B cell (primary cell): ENCODE measurements around the gene NKX2-2. TPM values are rescaled to one million over a fixed set of nuclear protein-coding genes. Genes with fewer than 3 reads are reported as not detected.

ENCODE experiments used
- ATAC-seq: fragments of 200-7000 bp; cut with Tn5 transposase; one replicate; pipeline ENCODE4 v1.10.0; 2021; ENCODE audit warnings: low read depth, mild to moderate bottlenecking, moderate number of reproducible peaks, moderate library complexity
- CTCF ChIA-PET: fragments of 350-600 bp; sonication (Branson Sonifier 250); formaldehyde crosslinking; loops from one replicate; lab custom pipeline; 2021; ENCODE audit warnings: antibody characterized with exemption, inconsistent platforms; lab: Charles Lee
- POLR2A ChIA-PET: fragments of 350-600 bp; sonication (Branson Sonifier 250); formaldehyde crosslinking; loops from one replicate; lab custom pipeline; 2021; ENCODE audit warnings: antibody characterized with exemption; lab: Charles Lee
- DNase-seq: peaks from one replicate; pipeline ENCODE4 v3.0.0; 2013
- H2AFZ ChIP-seq: 2 replicates; pipeline ENCODE4 v1.6.1; 2012; ENCODE audit warnings: mild to moderate bottlenecking, low read depth, low read length; ENCODE audit not compliant: insufficient read depth, poor library complexity, severe bottlenecking
- H3K27ac ChIP-seq, 2 donors: 1 replicate in 1 of 2; 2 replicates in 1 of 2; pipeline ENCODE4 v1.5.1; 2012 to 2013; ENCODE audit warnings: low read length in 2 of 2, mild to moderate bottlenecking in 2 of 2, moderate library complexity in 1 of 2
- H3K27me3 ChIP-seq, 4 experiments: fragments of 200-600 bp in 1 of 4; sonication (generic) in 1 of 4; replicated peaks in 1 of 4; 1 replicate in 2 of 4; 2 replicates in 2 of 4; pipeline versions ENCODE4 v1.6.1 to v1.7.0; 2013 to 2016; ENCODE audit warnings: low read length in 3 of 4, mild to moderate bottlenecking in 2 of 4, mixed read lengths in 1 of 4, moderate library complexity in 1 of 4; ENCODE audit not compliant: insufficient read depth in 4 of 4, control insufficient read depth in 3 of 4; ENCODE audit errors: control extremely low read depth in 1 of 4
- H3K36me3 ChIP-seq, 2 experiments: replicated peaks in 1 of 2; 1 replicate in 1 of 2; 2 replicates in 1 of 2; pipeline versions ENCODE4 v1.6.1 to v1.7.1; 2013; ENCODE audit warnings: low read length in 1 of 2; ENCODE audit not compliant: insufficient read depth in 2 of 2, control insufficient read depth in 1 of 2; ENCODE audit errors: control extremely low read depth in 1 of 2, extremely low read depth in 1 of 2
- H3K4me1 ChIP-seq, 2 donors: fragments of 200-600 bp in 1 of 2; sonication (generic) in 1 of 2; 1 replicate in 1 of 2; 2 replicates in 1 of 2; pipeline versions ENCODE4 v1.5.1 to v1.6.1; 2013 to 2017; ENCODE audit warnings: low read length in 2 of 2; ENCODE audit not compliant: control insufficient read depth in 2 of 2, insufficient read depth in 2 of 2
- H3K4me2 ChIP-seq: replicated peaks from 2 replicates; pipeline ENCODE3; 2012; ENCODE audit warnings: mild to moderate bottlenecking, low read depth, low read length; ENCODE audit not compliant: poor library complexity, severe bottlenecking
- H3K4me3 ChIP-seq, 5 experiments: fragments of 200-600 bp in 1 of 5; sonication (generic) in 1 of 5; 1 replicate in 3 of 5; 2 replicates in 2 of 5; pipeline versions ENCODE4 v1.5.1 to v1.7.0; 2011 to 2016; ENCODE audit warnings: low read length in 4 of 5, mild to moderate bottlenecking in 4 of 5, low read depth in 2 of 5, control low read depth in 1 of 5, moderate library complexity in 1 of 5; ENCODE audit not compliant: insufficient read depth in 1 of 5; ENCODE audit errors: control extremely low read depth in 1 of 5, extremely low read depth in 1 of 5
- H3K79me2 ChIP-seq: fragments of 200-600 bp; sonication (generic); one replicate; pipeline ENCODE4 v1.6.0; 2016; ENCODE audit warnings: low read length; ENCODE audit not compliant: control insufficient read depth, insufficient read depth
- H3K9ac ChIP-seq: fragments of 200-600 bp; sonication (generic); 2 replicates; pipeline ENCODE4 v1.6.1; 2017; ENCODE audit warnings: mild to moderate bottlenecking, low read length, moderate library complexity
- H3K9me3 ChIP-seq, 3 donors: one replicate each; pipeline versions ENCODE4 v1.6.1 to v1.7.1; 2013; ENCODE audit warnings: low read length in 2 of 3; ENCODE audit not compliant: control insufficient read depth in 2 of 3, insufficient read depth in 1 of 3; ENCODE audit errors: control extremely low read depth in 1 of 3
- H4K20me1 ChIP-seq: 2 replicates; pipeline ENCODE4 v1.6.0; 2012; ENCODE audit warnings: mild to moderate bottlenecking, low read length; ENCODE audit not compliant: insufficient read depth, control insufficient read depth, poor library complexity, severe bottlenecking
- H3K27ac Mint-ChIP-seq: one replicate; pipeline ENCODE4 v1.8.0; 2021; ENCODE audit warnings: mixed read lengths
- H3K27me3 Mint-ChIP-seq: one replicate; pipeline ENCODE4 v1.8.0; 2021; ENCODE audit warnings: mixed read lengths
- H3K4me1 Mint-ChIP-seq: one replicate; pipeline ENCODE4 v1.8.0; 2021; ENCODE audit warnings: mixed read lengths
- H3K4me3 Mint-ChIP-seq: one replicate; pipeline ENCODE4 v1.8.0; 2021; ENCODE audit warnings: mixed read lengths
- H3K9me3 Mint-ChIP-seq: one replicate; pipeline ENCODE4 v1.8.0; 2022; ENCODE audit warnings: mixed read lengths; ENCODE audit not compliant: insufficient read depth
- EZH2 ChIP-seq: IDR thresholded peaks from 2 replicates; pipeline ENCODE4 v1.6.1; 2012; ENCODE audit warnings: borderline replicate concordance, low read depth, mild to moderate bottlenecking, moderate library complexity, low read length; ENCODE audit not compliant: insufficient read depth, poor library complexity, severe bottlenecking
- WGBS: methylation state at CpG from one replicate; pipeline ENCODE4 v1.1.5; 2013; ENCODE audit warnings: missing lambda C conversion rate; ENCODE audit not compliant: insufficient coverage; 5-methylcytosine and 5-hydroxymethylcytosine counted together
- intact Hi-C: fragments of 100-400 bp; cut with micrococcal nuclease; formaldehyde crosslinking; loops from one replicate; pipeline ENCODE4 v1.10.0; 2022
- polyA plus RNA-seq: library from polyadenylated mRNA; depleted of rRNA; stranded (reverse); fragments of >200 nt; gene quantifications from 2 replicates; pipeline ENCODE4 v1.2.3, GENCODE V29; 2012
- total RNA-seq, 2 donors: library from RNA; stranded (reverse); fragments of 120-200 nt in 1 of 2; gene quantifications; 1 replicate in 1 of 2; 2 replicates in 1 of 2; pipeline versions ENCODE4 v1.2.3 to v1.2.4, GENCODE V29; 2013 to 2022
- TF ChIP-seq, protein P1 (sequence below): fragments of 200-600 bp; IDR thresholded peaks from one replicate; pipeline ENCODE4 v1.8.0; 2022; ENCODE audit warnings: antibody characterized with exemption, mild to moderate bottlenecking

NKX2-2 gene
- total and polyA plus RNA-seq, 2 donors (not counting 1 experiment from before 2014, with no cell fraction given) = not detected

- H3K4me2 ChIP-seq = no peak overlapping the region
- H3K36me3 ChIP-seq = no peaks in the 10 kb centered on the region
- no peak overlapping the region for H3K4me3 ChIP-seq
- ChIA-PET CTCF (no interaction called here), POLR2A (no interaction called here)
- ATAC-seq (no peak), DNase-seq (no peak)
- no peak overlapping the region for H3K4me3 Mint-ChIP-seq
- intact Hi-C loops = no loop called here
- H3K27me3 ChIP-seq = peaks cover 0 to 12% (median 0%) of the 10 kb centered on the region in 4 experiments
- no peak overlapping the region for H3K27ac ChIP-seq
- no peaks in the 10 kb centered on the region for H3K79me2 ChIP-seq
- H3K9me3 Mint-ChIP-seq = no peaks in the 10 kb centered on the region
- no peak overlapping the region for H3K27ac Mint-ChIP-seq
- H4K20me1 ChIP-seq = no peaks in the 10 kb centered on the region
- H3K27me3 Mint-ChIP-seq = peaks cover 25% of the 10 kb centered on the region
- WGBS = 70% methylated on average over 2 of the region's 3 CpGs
- H3K4me1 ChIP-seq = no peaks in the 10 kb centered on the region
- no peaks in the 10 kb centered on the region for H3K9me3 ChIP-seq
- TF ChIP-seq, protein P1, sequence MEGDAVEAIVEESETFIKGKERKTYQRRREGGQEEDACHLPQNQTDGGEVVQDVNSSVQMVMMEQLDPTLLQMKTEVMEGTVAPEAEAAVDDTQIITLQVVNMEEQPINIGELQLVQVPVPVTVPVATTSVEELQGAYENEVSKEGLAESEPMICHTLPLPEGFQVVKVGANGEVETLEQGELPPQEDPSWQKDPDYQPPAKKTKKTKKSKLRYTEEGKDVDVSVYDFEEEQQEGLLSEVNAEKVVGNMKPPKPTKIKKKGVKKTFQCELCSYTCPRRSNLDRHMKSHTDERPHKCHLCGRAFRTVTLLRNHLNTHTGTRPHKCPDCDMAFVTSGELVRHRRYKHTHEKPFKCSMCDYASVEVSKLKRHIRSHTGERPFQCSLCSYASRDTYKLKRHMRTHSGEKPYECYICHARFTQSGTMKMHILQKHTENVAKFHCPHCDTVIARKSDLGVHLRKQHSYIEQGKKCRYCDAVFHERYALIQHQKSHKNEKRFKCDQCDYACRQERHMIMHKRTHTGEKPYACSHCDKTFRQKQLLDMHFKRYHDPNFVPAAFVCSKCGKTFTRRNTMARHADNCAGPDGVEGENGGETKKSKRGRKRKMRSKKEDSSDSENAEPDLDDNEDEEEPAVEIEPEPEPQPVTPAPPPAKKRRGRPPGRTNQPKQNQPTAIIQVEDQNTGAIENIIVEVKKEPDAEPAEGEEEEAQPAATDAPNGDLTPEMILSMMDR = no peak
- no peak for TF ChIP-seq EZH2
- H2AFZ ChIP-seq = no peak overlapping the region
- H3K9ac ChIP-seq = no peak overlapping the region
- no peaks in the 10 kb centered on the region for H3K4me1 Mint-ChIP-seq
Measured at GRCh38 chr20:21539512-21539911, 25.6 kb upstream of the NKX2-2 start.

- H3K4me3 Mint-ChIP-seq = no peak overlapping the region
- H3K9me3 Mint-ChIP-seq = no peaks in the 10 kb centered on the region
- no peak overlapping the region for H3K9ac ChIP-seq
- no peaks in the 10 kb centered on the region for H3K4me1 ChIP-seq
- POLR2A ChIA-PET = no interaction called here
- no peak overlapping the region for H2AFZ ChIP-seq
- H3K4me1 Mint-ChIP-seq = no peaks in the 10 kb centered on the region
- DNase-seq (no peak), ATAC-seq (no peak)
- peaks cover 39% of the 10 kb centered on the region for H3K27me3 Mint-ChIP-seq
- CTCF ChIA-PET = no interaction called here
- H4K20me1 ChIP-seq = no peaks in the 10 kb centered on the region
- H3K27ac ChIP-seq = no peak overlapping the region
- intact Hi-C loops = no loop called here
- no peak overlapping the region for H3K4me3 ChIP-seq
- TF ChIP-seq EZH2 = no peak
- TF ChIP-seq, protein P1 = no peak
- H3K79me2 ChIP-seq = no peaks in the 10 kb centered on the region
- no peaks in the 10 kb centered on the region for H3K36me3 ChIP-seq
- no peak overlapping the region for H3K27ac Mint-ChIP-seq
- H3K27me3 ChIP-seq = peaks cover 0 to 4% (median 0%) of the 10 kb centered on the region in 4 experiments
- WGBS = no CpG with 5 or more reads among the region's 2 CpGs
- no peak overlapping the region for H3K4me2 ChIP-seq
- H3K9me3 ChIP-seq = no peaks in the 10 kb centered on the region
Measured at GRCh38 chr20:21534886-21535285, 21.0 kb upstream of the NKX2-2 start.
